ENCODE data around the gene PLXDC2. TPM values are rescaled to one million over a fixed set of nuclear protein-coding genes. Genes with fewer than 3 reads are reported as not detected.
"Not testable (repeated sequence)": the region's sequence is repeated elsewhere in the genome, so short reads cannot be mapped to it uniquely, and the experiment has no call there.

Gene PLXDC2
- total and polyA plus RNA-seq, 10 of the 15 experiments (the other 5 are each of a cell fraction or from before 2014, with no cell fraction given), result 0.05 to 1.8 (median 0.14) TPM; not detected in 2

- no peaks in the 10 kb centered on the region for H3K36me3 ChIP-seq (ENCODE audit: control insufficient read depth in 2 of 2, insufficient read depth in 2 of 2, low read length in 1 of 2)
- H3K79me2 ChIP-seq (ENCODE audit: control insufficient read depth, insufficient read depth, low read length), result no peaks in the 10 kb centered on the region
- no TSS peak for BruUV-seq (replicated peaks)
- H3K4me3 ChIP-seq, result no peak overlapping the region
- no peak overlapping the region for H3K27ac ChIP-seq (ENCODE audit: control insufficient read depth, insufficient read depth)
- ChIA-PET RAD21 (ENCODE audit: unreplicated experiment) (no interaction called here), CTCF (interaction anchor here (0.8 to 1.2 kb wide), 2 partner anchors 11 to 19 kb away, joined by 3 to 4 read pairs; no protein-coding TSS in a partner anchor), SMC1A (ENCODE audit: uncharacterized antibody, unreplicated experiment) (interaction anchor here (1.0 to 1.5 kb wide), 3 partner anchors 9 to 24 kb away, joined by 3 read pairs; no protein-coding TSS in a partner anchor), POLR2A (no interaction called here)
- H3K27me3 ChIP-seq (replicated peaks in 1 of 2; ENCODE audit: control insufficient read depth in 2 of 2, insufficient read depth in 2 of 2, low read length in 1 of 2), result no peaks in the 10 kb centered on the region
- no peak overlapping the region for H3K4me2 ChIP-seq (ENCODE audit: control insufficient read depth, insufficient read depth)
- no peak overlapping the region for H2AFZ ChIP-seq (ENCODE audit: control insufficient read depth, low read depth, low read length)
- ATAC-seq (peak; percentile 74), FAIRE-seq (no peak), DNase-seq (ENCODE audit: low read depth, low spot score) (no peak)
- in situ Hi-C loops (cut with MboI) (no loop called here), intact Hi-C loops (cut with micrococcal nuclease; ENCODE audit: unreplicated experiment) (no loop called here)
- WGBS (ENCODE audit: insufficient coverage, insufficient replicate concordance, low lambda C conversion rate, missing lambda C conversion rate), result 10% methylated on average over 5 of the region's 5 CpGs
- H4K20me1 ChIP-seq (ENCODE audit: control insufficient read depth, insufficient read depth), result no peaks in the 10 kb centered on the region
- no peak overlapping the region for H3K9ac ChIP-seq (ENCODE audit: control insufficient read depth, insufficient read depth, low read length)
- TF ChIP-seq SPI1 (IDR thresholded peaks at IDR 0.05; ENCODE audit: borderline replicate concordance, insufficient read depth, low read depth, low read length), result no peak
- TF ChIP-seq IRF3 (IDR thresholded peaks at IDR 0.05), result no peak
- TF ChIP-seq MYC (IDR thresholded peaks at IDR 0.05; ENCODE audit: insufficient read depth, insufficient read length, insufficient replicate concordance, low read length, severe bottlenecking), result no peak
- no peak for TF ChIP-seq ASH2L (IDR thresholded peaks at IDR 0.05; ENCODE audit: borderline replicate concordance, low read depth)
- no peak for TF ChIP-seq RB1 (IDR thresholded peaks at IDR 0.05; ENCODE audit: borderline replicate concordance)
- no peak for TF ChIP-seq SMAD1 (IDR thresholded peaks at IDR 0.05; ENCODE audit: low read depth, partially characterized antibody)
- H3K4me1 ChIP-seq (ENCODE audit: control insufficient read depth, insufficient read depth, low read length), result no peaks in the 10 kb centered on the region
- H3K9me3 ChIP-seq (replicated peaks; ENCODE audit: control insufficient read depth, insufficient read depth, low read length), result no peaks in the 10 kb centered on the region; the same call in 2 of the 3 replicates
These were observed 365.2 kb downstream of the PLXDC2 start for GRCh38 chr10:20181434-20181833.

- Histone ChIP-seq H2AFZ (ENCODE audit: control insufficient read depth, low read depth, low read length) (no peak overlapping the region), H3K9ac (ENCODE audit: control insufficient read depth, insufficient read depth, low read length) (no peak overlapping the region), H3K27me3 (replicated peaks in 1 of 2; ENCODE audit: control insufficient read depth in 2 of 2, insufficient read depth in 2 of 2, low read length in 1 of 2) (no peaks in the 10 kb centered on the region), H3K27ac (ENCODE audit: control insufficient read depth, insufficient read depth) (no peak overlapping the region), H4K20me1 (ENCODE audit: control insufficient read depth, insufficient read depth) (no peaks in the 10 kb centered on the region), H3K9me3 (replicated peaks; ENCODE audit: control insufficient read depth, insufficient read depth, low read length) (no peaks in the 10 kb centered on the region; the same call in 2 of the 3 replicates), H3K4me3 (no peak overlapping the region), H3K36me3 (ENCODE audit: control insufficient read depth in 2 of 2, insufficient read depth in 2 of 2, low read length in 1 of 2) (no peaks in the 10 kb centered on the region), H3K4me2 (ENCODE audit: control insufficient read depth, insufficient read depth) (no peak overlapping the region), H3K79me2 (ENCODE audit: control insufficient read depth, insufficient read depth, low read length) (no peaks in the 10 kb centered on the region), H3K4me1 (ENCODE audit: control insufficient read depth, insufficient read depth, low read length) (no peaks in the 10 kb centered on the region)
- ChIA-PET CTCF (no interaction called here), POLR2A (no interaction called here), SMC1A (ENCODE audit: uncharacterized antibody, unreplicated experiment) (interaction anchor here (1.0 kb wide), 1 partner anchor 29 kb away, joined by 3 read pairs; no protein-coding TSS in a partner anchor), RAD21 (ENCODE audit: unreplicated experiment) (no interaction called here)
- DNase-seq (ENCODE audit: low read depth, low spot score) (no peak), FAIRE-seq (no peak), ATAC-seq (no peak)
- intact Hi-C loops (cut with micrococcal nuclease; ENCODE audit: unreplicated experiment) (no loop called here), in situ Hi-C loops (cut with MboI) (no loop called here)
- TF ChIP-seq NBN (IDR thresholded peaks at IDR 0.05) (no peak), MYB (IDR thresholded peaks at IDR 0.05; ENCODE audit: borderline replicate concordance, low read depth, low read length) (no peak), E2F4 (IDR thresholded peaks at IDR 0.05; ENCODE audit: low read depth, low read length) (no peak)
- BruUV-seq (replicated peaks), result no TSS peak
These were observed 368.9 kb downstream of the PLXDC2 start for GRCh38 chr10:20185116-20185515.

- RAD21 ChIA-PET (ENCODE audit: unreplicated experiment); H3K9me3 ChIP-seq (replicated peaks; ENCODE audit: control insufficient read depth, insufficient read depth, low read length); BruUV-seq (replicated peaks); CTCF ChIA-PET; H3K27me3 ChIP-seq (replicated peaks in 1 of 2; ENCODE audit: control insufficient read depth in 2 of 2, insufficient read depth in 2 of 2, low read length in 1 of 2); H3K27ac ChIP-seq (ENCODE audit: control insufficient read depth, insufficient read depth); H3K4me2 ChIP-seq (ENCODE audit: control insufficient read depth, insufficient read depth); FAIRE-seq; DNase-seq (ENCODE audit: low read depth, low spot score); H3K9ac ChIP-seq (ENCODE audit: control insufficient read depth, insufficient read depth, low read length); H3K36me3 ChIP-seq (ENCODE audit: control insufficient read depth in 2 of 2, insufficient read depth in 2 of 2, low read length in 1 of 2); H4K20me1 ChIP-seq (ENCODE audit: control insufficient read depth, insufficient read depth); H3K79me2 ChIP-seq (ENCODE audit: control insufficient read depth, insufficient read depth, low read length); ATAC-seq; in situ Hi-C loops (cut with MboI); H3K4me1 ChIP-seq (ENCODE audit: control insufficient read depth, insufficient read depth, low read length); H3K4me3 ChIP-seq; intact Hi-C loops (cut with micrococcal nuclease; ENCODE audit: unreplicated experiment); H2AFZ ChIP-seq (ENCODE audit: control insufficient read depth, low read depth, low read length); POLR2A ChIA-PET: not testable (repeated sequence)
- WGBS (ENCODE audit: insufficient coverage, insufficient replicate concordance, low lambda C conversion rate, missing lambda C conversion rate), result 15% methylated on average over 2 of the region's 3 CpGs
- SMC1A ChIA-PET (ENCODE audit: uncharacterized antibody, unreplicated experiment), result interaction anchor here (1.1 kb wide), 1 partner anchor 398 kb away, joined by 3 read pairs; no protein-coding TSS in a partner anchor
These were observed 375.2 kb downstream of the PLXDC2 start for GRCh38 chr10:20191392-20191791.
